Motor neuron (in vitro differentiated cells): ENCODE data around the gene TXNRD1. TPM values are rescaled to one million over a fixed set of nuclear protein-coding genes. Genes with fewer than 3 reads are reported as not detected.
"Not testable (repeated sequence)": the region's sequence is repeated elsewhere in the genome, so short reads cannot be mapped to it uniquely, and the experiment has no call there.

Source experiments
- ATAC-seq, 8 experiments: fragments of 200-7000 bp; cut with Tn5 transposase; replicated peaks in 6 of 8; 2 replicates each; pipeline ENCODE4 v1.8.0; 2021; ENCODE audit warnings: mild to moderate bottlenecking in 8 of 8, moderate library complexity in 8 of 8
- H3K27ac ChIP-seq, 2 donors: fragments of 250-450 bp; sonication (Bioruptor Pico); 2 replicates each; pipeline ENCODE4 v1.9.0; 2021; ENCODE audit warnings: antibody characterized with exemption in 2 of 2, mild to moderate bottlenecking in 2 of 2, moderate library complexity in 1 of 2
- H3K4me1 ChIP-seq, 2 donors: fragments of 250-450 bp; sonication (Bioruptor Pico); replicated peaks in 1 of 2; 2 replicates each; pipeline ENCODE4 v1.6.1; 2021; ENCODE audit warnings: antibody characterized with exemption in 2 of 2, mild to moderate bottlenecking in 2 of 2, moderate library complexity in 1 of 2
- H3K4me3 ChIP-seq, 5 donors: fragments of 250-450 bp; sonication (Bioruptor Pico); 2 replicates each; pipeline ENCODE4 v1.9.0; 2021; ENCODE audit warnings: antibody characterized with exemption in 5 of 5, mild to moderate bottlenecking in 5 of 5, moderate library complexity in 4 of 5
- WGBS, 10 experiments: fragments of 450-650 bp; shearing (Covaris generic); methylation state at CpG; one replicate each; pipeline ENCODE4 v1.0.0; 2022; 5-methylcytosine and 5-hydroxymethylcytosine counted together
- in situ Hi-C, 9 experiments: fragments of 400-800 bp; cut with MboI; loops; one replicate each; pipeline ENCODE4 v1.15.0; 2021; ENCODE audit warnings: low sequenced_read_pairs in 9 of 9, low pct_unique_long_range_greater_than_20kb in 2 of 9; ENCODE audit not compliant: unreplicated experiment in 9 of 9
- total RNA-seq, 8 experiments: library from RNA; unstranded; fragments of 300-600 nt; gene quantifications; 2 replicates each; pipeline versions ENCODE4 v1.2.3 to v1.2.4, GENCODE V29; 2022

TXNRD1 gene
- total RNA-seq, 8 experiments from 2014 or later: 42.8 to 219 (median 87.5) TPM

GRCh38 chr12:104375775-104376174 lies 160.2 kb downstream of the TXNRD1 start:
- in situ Hi-C loops: loop anchor here in 1 of 9 experiments (25.0 kb wide), 1 partner anchor 337 kb away; no protein-coding TSS in a partner anchor
- Histone ChIP-seq H3K4me1 (no peaks in the 10 kb centered on the region), H3K27ac (no peak overlapping the region), H3K4me3 (no peak overlapping the region)
- WGBS, 10 experiments: 50 to 100% (median 74%) methylated on average over 1 to 4 of the region's 4 CpGs; no CpG with 5 or more reads in 2 of the 10 experiments
- ATAC-seq: peak in 1 of 8 experiments; percentile 52

- no peak overlapping the region for H3K27ac ChIP-seq
- in situ Hi-C loops: loop anchor here in 1 of 9 experiments (25.0 kb wide), 1 partner anchor 335 kb away; no protein-coding TSS in a partner anchor
- ATAC-seq: peak in 4 of 8 experiments; percentile 19 to 36 (median 28)
- H3K4me3 ChIP-seq: no peak overlapping the region
- 57 to 100% (median 75%) methylated on average over 1 to 12 of the region's 18 CpGs; no CpG with 5 or more reads in 1 of the 10 experiments for WGBS, 10 experiments
- no peaks in the 10 kb centered on the region for H3K4me1 ChIP-seq
Measured at GRCh38 chr12:104376650-104377513, 161.3 kb downstream of the TXNRD1 start.

- no peaks in the 10 kb centered on the region for H3K4me1 ChIP-seq
- in situ Hi-C loops: loop anchor here in 1 of 9 experiments (25.0 kb wide), 1 partner anchor 335 kb away; no protein-coding TSS in a partner anchor
- H3K27ac ChIP-seq: no peak overlapping the region
- no peak for ATAC-seq
- 40 to 100% (median 86%) methylated on average over 1 to 4 of the region's 5 CpGs; no CpG with 5 or more reads in 5 of the 10 experiments for WGBS, 10 experiments
- H3K4me3 ChIP-seq: no peak overlapping the region
Measured at GRCh38 chr12:104377514-104377812, 161.9 kb downstream of the TXNRD1 start.

GRCh38 chr12:104378427-104378826 lies 162.8 kb downstream of the TXNRD1 start:
- WGBS, 10 experiments: 83 to 100% (median 100%) methylated on average over 1 to 4 of the region's 4 CpGs; no CpG with 5 or more reads in 2 of the 10 experiments
- in situ Hi-C loops: loop anchor here in 1 of 9 experiments (25.0 kb wide), 1 partner anchor 334 kb away; no protein-coding TSS in a partner anchor

GRCh38 chr12:104381341-104381730 lies 165.8 kb downstream of the TXNRD1 start:
- no peak overlapping the region for H3K4me3 ChIP-seq
- H3K27ac ChIP-seq: no peak overlapping the region
- no peaks in the 10 kb centered on the region for H3K4me1 ChIP-seq
- ATAC-seq: no peak
- in situ Hi-C loops: loop anchor here in 1 of 9 experiments (25.0 kb wide), 1 partner anchor 331 kb away; no protein-coding TSS in a partner anchor
- 0 to 100% (median 45%) methylated on average over 1 to 2 of the region's 2 CpGs for WGBS, 10 experiments

More at GRCh38 chr12:104378427-104378826, 162.8 kb downstream of the TXNRD1 start:
- Histone ChIP-seq H3K4me3 (no peak overlapping the region), H3K4me1 (no peaks in the 10 kb centered on the region), H3K27ac (no peak overlapping the region)
- ATAC-seq: no peak

- in situ Hi-C loops: loop anchor here in 1 of 9 experiments (25.0 kb wide), 1 partner anchor 330 kb away; no protein-coding TSS in a partner anchor
- Histone ChIP-seq H3K4me3 (peak overlapping the region in 1 of 5 donors; percentile 13), H3K4me1 (no peaks in the 10 kb centered on the region), H3K27ac (no peak overlapping the region)
- WGBS, 10 experiments: 0 to 69% (median 14%) methylated on average over 1 to 7 of the region's 18 CpGs; no CpG with 5 or more reads in 1 of the 10 experiments
- peak; percentile 82 to 99 (median 90) for ATAC-seq
Measured at GRCh38 chr12:104381731-104382480, 166.3 kb downstream of the TXNRD1 start.

GRCh38 chr12:104384141-104384880 lies 168.7 kb downstream of the TXNRD1 start:
- H3K4me3 ChIP-seq: no peak overlapping the region
- no peaks in the 10 kb centered on the region for H3K4me1 ChIP-seq
- peak in 2 of 8 experiments; percentile 35 to 50 for ATAC-seq
- H3K27ac ChIP-seq: no peak overlapping the region
- 58 to 100% (median 82%) methylated on average over 1 to 3 of the region's 6 CpGs; no CpG with 5 or more reads in 2 of the 10 experiments for WGBS, 10 experiments
- in situ Hi-C loops: loop anchor here in 1 of 9 experiments (25.0 kb wide), 1 partner anchor 328 kb away; no protein-coding TSS in a partner anchor

GRCh38 chr12:104385510-104385909 lies 169.9 kb downstream of the TXNRD1 start:
- Histone ChIP-seq H3K4me3 (no peak overlapping the region), H3K27ac (no peak overlapping the region), H3K4me1 (no peaks in the 10 kb centered on the region)
- WGBS, 10 experiments: 83% methylated on average over 1 of the region's 1 CpG; no CpG with 5 or more reads in 9 of the 10 experiments
- no peak for ATAC-seq
- in situ Hi-C loops: loop anchor here in 1 of 9 experiments (25.0 kb wide), 1 partner anchor 327 kb away; no protein-coding TSS in a partner anchor

- in situ Hi-C loops: loop anchor here in 1 of 9 experiments (25.0 kb wide), 1 partner anchor 326 kb away; no protein-coding TSS in a partner anchor
- H3K4me1 ChIP-seq: no peaks in the 10 kb centered on the region
- ATAC-seq: no peak
- H3K4me3 ChIP-seq: no peak overlapping the region
- WGBS, 10 experiments: 69 to 100% (median 87%) methylated on average over 1 to 3 of the region's 3 CpGs; no CpG with 5 or more reads in 1 of the 10 experiments
- no peak overlapping the region for H3K27ac ChIP-seq
Measured at GRCh38 chr12:104386461-104386860, 170.9 kb downstream of the TXNRD1 start.

- peak in 2 of 8 experiments; percentile 32 to 39 for ATAC-seq
- Histone ChIP-seq H3K4me3 (no peak overlapping the region), H3K4me1 (no peaks in the 10 kb centered on the region), H3K27ac (no peak overlapping the region)
- in situ Hi-C loops: loop anchor here in 1 of 9 experiments (25.0 kb wide), 1 partner anchor 325 kb away; no protein-coding TSS in a partner anchor
- WGBS, 10 experiments: 40 to 89% (median 72%) methylated on average over 1 to 6 of the region's 7 CpGs; no CpG with 5 or more reads in 3 of the 10 experiments
Measured at GRCh38 chr12:104387190-104387589, 171.6 kb downstream of the TXNRD1 start.

GRCh38 chr12:104394086-104394485 lies 178.5 kb downstream of the TXNRD1 start:
- H3K4me3 ChIP-seq, ATAC-seq, H3K27ac ChIP-seq, H3K4me1 ChIP-seq: not testable (repeated sequence)
- in situ Hi-C loops: loop anchor here in 1 of 9 experiments (25.0 kb wide), 1 partner anchor 318 kb away; no protein-coding TSS in a partner anchor
- 70 to 80% methylated on average over 1 to 2 of the region's 11 CpGs; no CpG with 5 or more reads in 8 of the 10 experiments for WGBS, 10 experiments
